ENCODE data around the gene CLEC16A.
"Not testable (repeated sequence)": the region's sequence is repeated elsewhere in the genome, so short reads cannot be mapped to it uniquely, and the experiment has no call there.

The CLEC16A gene

DNA sequence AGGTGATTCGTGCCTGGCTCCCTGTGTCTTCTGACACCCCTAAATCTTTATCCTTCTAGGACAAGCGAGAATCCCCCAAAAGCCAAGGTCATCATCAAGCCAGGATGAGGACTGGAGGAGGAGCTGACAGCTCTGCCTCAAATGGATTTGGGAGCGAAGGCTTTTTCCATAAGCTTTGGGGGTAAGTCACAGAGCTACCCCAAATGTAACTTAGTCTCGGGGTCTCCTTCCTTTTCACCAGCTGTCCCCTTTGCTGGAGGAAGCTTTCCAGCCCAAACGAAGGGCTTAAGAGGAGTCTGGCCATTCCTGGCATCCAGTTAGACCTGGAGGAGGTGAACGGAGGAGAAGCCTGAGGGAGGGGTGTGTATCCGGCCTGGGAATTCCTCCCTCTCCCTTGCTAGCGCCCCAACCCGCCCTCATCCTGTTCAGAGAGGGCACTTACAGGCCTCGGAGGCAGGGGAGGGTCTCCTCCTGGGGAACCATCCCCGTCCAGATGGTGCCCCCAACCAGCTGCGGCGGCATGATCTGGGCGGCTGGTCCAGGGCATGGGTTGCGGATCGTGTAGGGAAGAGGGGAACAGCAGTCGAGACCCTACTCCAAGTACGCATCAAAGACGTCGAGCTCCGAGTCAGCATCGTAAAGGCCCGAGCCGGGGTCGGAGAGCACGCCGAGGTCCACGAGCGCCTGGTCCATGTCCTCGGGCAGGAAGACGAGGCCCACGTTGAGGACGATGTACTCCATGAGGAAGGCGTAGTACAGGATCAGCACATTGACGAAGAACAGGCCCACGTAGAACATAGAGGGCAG is 3.0 kb upstream of the CLEC16A start:
- no peak for DNase-seq (ENCODE audit: low spot score)

DNA sequence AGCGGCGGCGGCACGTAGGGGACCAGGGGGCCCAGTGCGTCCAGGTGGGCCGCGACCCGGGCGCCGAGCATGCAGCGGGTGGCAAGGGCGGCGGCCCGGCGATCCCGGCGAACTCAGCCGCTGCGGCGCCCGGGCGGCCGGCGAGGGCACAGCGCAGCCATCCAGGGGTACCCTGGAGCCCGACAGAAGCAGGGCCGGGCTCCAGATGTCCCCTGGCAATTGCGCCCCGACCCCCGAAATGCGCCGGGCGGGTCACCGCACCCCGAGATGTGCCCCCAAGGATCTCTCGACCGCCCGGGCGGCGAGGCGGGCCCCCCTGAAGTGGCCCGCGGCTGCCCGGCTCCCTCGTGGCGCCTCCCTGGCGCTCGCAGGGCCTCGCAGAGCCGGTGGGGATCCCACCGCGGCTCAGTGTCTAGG is 2.4 kb upstream of the CLEC16A start:
- DNase-seq (ENCODE audit: low spot score): not testable (repeated sequence)

DNA sequence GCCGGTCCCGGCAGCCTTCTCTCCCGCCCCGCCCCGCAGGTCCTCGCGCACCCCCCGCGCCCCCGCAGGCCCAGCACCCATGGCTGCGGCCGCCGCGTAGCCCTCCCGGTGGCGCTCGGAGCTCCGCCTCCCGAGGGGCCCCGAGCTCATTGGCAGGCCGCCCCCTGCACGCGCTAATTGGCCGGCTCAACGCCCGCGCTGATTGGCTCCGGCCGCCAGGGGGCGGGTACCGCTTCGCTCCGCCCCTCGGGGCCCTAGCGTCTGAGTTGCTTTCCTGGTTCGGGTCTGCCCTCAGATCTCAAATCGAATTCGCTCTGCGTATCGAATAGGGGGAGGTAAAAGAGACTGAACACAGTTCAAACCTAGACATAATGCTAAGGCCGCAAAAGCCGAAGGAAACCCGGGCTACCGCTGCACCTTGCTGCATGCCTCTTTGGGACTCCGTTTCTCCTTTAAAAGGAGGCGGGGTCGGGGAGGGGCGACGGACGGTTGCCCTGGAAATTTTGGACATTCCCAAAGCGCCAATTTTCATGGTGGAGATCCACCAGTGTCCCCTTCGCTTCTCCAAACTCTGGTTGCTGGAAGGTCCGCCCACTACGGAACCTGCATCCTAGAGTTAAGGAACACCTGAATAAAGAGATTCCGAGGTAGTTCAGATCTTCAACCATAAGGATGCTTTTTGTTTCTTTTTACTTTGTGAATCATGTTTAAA is 1.9 kb upstream of the CLEC16A start, which contains the start of gene DEXI:
TSS of gene DEXI (minus strand) at position 117 of the 712 bp plus-strand sequence. CDS start 463 bp downstream, outside the sequence.
- peak; percentile 100 for DNase-seq (ENCODE audit: low spot score)

DNA sequence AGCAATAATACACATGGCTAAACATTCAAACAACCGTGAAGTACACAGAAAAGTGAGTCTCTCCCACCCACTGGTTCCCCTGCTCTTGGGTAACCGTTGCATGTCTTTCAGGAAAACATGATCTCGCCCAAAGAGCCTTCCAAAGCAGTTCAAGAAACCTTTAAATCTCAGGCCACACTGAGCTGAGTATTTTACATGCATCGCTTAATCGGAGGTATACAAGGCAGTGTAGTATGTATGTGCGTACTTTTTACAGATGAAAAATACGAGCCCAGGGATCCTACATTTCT is 1.4 kb upstream of the CLEC16A start:
- DNase-seq (ENCODE audit: low spot score): no peak

DNA sequence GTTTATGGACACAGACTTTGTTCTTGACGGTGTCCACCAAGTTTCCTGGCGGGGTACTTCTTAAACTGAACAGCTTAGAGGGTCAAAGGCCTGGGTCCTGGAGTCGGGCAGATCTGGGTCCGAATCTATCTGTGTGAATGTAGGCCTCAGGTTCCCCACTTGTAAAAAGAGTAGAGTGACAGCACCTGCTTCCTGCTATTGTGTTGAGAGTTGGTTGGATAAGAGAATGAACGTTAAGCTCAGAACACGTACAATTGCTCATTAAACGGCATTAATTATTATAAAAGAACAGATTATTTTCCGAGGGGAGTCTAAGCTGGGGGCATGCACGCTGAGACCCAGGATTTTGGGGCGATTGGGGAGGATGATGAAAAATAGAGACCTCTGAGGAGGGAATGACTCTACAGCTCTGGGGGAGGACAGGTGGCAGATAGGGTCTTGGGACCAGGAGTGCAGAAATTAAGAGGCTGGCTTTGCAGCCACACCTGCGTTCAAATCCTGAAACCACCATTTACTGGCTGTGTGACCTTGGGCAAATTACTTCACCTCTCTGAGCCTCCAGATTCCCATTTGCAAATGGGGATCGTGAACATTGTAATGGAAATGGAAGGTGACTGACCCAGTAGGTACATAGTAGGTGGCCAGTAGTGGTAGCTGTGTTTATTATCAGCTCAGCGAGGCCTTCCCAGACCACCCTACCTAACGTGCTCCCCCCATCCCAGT is 862 bp downstream of the CLEC16A start:
- DNase-seq (ENCODE audit: low spot score): no peak

DNA sequence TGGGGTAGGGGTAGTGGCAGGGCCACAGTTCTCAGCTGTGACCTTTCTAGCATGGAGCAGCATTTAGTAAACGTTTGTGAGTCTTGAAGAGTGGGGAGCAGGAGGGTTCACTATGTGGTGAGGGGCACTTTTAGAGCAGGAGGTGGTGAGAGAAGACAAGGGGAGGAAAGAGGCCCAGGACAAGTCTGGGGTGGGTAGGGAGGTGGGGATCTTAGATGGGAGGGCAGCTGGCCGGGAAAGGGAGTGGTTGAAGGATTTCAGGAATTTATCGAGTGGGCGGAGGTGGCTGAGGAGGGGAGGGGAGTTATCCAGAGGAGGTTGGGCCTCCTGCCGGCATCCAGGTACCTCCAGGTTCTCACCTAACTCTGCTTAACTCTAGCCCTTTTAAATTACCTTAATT is 1.9 kb downstream of the CLEC16A start:
- DNase-seq (ENCODE audit: low spot score): no peak

DNA sequence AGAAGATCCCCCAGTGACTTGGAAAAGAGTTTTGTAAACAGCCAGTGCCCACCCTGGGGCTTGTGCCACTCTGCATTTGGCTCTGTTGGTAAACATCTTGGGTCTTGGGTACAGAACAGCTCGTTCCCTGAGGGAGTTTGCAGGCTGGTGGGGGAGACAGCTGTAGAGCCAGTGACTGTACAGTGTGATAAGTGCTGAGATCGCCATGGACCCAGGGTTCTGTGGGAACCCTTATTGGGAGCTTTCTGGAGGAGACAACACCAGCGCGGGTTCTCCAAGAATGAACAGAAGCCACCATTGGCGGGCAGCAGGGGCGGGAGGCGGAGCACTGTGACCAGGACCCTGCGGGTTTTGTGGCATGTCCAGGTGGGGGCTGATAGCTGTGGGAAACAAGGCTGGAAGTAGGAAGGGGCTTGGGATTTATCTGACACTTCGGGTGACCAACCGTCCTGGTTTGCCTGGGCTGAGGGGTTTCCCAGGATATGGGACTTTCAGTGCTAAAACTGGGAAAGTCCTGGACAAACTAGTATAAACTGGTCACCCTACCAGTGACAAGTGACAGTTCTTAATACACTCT is 2.9 kb downstream of the CLEC16A start:
- DNase-seq (ENCODE audit: low spot score): no peak

DNA sequence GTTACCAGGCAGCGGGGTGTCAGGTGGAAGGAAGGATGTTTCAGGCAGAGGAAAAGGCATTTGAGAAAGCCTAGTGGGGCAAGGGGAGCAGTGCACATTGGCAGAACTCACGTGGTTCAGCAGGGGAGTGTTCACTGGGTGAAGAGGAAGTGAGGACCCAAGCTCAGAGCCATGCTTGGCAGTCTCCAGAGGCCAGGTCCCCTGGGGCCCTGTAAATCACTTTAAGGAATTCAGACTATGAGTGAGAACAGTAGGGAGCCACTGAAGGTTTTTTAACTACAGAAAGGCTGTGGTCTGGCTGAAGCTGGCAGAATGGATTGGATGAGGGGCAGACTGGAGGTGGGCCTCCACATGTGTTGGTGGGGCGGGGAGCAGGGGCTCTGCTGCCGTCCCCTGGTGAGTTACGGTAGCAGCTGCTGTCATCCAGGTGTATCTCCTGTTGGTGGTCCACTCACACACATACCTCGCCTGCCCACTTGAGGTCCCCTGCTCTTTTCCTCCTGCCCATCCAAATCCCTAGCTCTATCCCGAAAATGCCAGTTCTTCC is 5.1 kb downstream of the CLEC16A start:
- DNase-seq (ENCODE audit: low spot score): no peak

DNA sequence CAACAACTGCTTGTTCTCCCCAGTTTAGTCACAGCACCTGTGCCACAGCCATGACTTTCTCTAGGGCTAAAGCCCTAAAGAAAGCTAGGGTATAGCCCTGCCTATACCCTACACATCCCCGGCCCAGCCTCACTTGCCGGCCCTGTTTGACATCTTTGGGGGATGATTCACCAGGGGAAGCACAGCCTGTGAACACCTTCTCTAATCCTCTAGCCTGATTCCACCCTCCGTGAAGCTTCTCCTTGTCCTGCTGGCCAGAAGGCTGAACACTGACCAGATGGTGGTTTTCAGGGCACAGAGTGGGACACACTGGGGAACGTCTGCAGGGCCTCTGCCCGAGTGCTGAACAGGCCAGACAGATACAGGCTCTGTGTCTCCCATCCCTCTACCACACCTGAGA is 6.0 kb downstream of the CLEC16A start:
- no peak for DNase-seq (ENCODE audit: low spot score)

DNA sequence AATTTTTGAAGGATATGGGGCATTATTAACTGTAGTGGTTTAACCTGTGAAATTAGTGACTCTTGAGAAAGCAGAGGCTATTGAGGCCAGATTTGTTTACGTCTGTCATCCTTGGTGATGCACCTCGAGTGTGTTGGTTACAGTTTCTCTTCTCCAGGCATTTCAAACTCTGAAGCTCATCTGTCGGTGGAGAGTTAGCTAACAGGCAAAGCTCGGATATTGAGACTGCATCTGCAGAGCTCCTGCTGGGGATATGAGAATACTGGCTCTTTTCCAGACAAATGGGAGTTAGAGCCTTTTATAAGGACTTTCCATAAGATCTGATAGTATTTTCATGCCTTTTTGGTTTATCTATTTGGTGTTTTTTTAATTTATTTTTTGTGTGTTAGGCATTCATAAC is 6.7 kb downstream of the CLEC16A start:
- no peak for DNase-seq (ENCODE audit: low spot score)

DNA sequence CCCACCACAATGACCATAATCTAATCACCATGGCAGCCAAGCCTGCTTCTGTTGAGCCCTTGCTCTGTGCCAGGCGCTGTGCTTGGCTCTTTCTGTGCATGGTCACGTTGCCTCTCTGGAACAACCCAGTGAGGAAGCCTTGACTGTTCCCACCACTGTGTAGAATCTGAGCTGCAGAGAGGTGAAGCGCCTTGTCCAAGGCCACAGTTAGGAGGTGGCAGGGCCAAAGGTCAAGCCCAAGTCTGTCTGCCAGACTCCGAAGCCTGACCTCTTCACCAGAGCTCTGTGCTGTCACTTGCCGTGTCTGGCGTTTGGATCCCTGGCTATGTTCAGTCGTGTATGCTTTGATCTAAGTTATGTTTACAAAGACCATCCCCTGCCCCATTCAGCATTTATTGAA is 10.5 kb downstream of the CLEC16A start:
- no peak for DNase-seq (ENCODE audit: low spot score)

DNA sequence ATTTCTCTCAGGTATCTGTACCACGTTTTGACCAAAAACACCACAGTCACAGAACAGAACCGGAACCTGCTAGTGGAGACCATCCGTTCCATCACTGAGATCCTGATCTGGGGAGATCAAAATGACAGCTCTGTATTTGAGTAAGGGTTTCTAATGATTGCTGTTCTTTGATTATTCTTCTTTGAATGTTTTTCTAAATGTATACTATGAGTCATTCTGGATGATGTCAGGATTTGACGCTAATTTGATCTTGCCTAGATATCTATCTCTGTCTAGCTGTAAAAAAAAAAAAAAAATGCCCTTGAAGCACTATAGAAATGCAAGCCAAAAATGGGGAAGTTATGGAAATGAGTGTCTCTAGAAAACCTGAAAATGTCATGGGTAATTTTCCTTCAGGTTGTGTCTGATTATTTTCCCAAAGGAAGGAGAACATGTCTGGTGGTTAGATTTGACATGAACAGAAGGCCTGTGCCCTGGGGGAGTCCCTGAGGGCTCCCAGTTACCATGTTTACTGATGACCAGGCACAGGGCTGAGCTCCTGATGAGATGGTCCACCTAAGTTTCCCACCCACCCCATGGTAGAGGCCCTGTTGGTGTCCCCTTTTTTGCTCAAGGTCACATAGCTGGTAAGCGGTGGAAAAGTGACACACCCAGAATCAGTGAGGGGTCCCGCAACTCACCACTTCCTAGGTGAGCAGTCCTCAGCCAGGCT is 13.6 kb downstream of the CLEC16A start:
- DNase-seq (ENCODE audit: low spot score): no peak

DNA sequence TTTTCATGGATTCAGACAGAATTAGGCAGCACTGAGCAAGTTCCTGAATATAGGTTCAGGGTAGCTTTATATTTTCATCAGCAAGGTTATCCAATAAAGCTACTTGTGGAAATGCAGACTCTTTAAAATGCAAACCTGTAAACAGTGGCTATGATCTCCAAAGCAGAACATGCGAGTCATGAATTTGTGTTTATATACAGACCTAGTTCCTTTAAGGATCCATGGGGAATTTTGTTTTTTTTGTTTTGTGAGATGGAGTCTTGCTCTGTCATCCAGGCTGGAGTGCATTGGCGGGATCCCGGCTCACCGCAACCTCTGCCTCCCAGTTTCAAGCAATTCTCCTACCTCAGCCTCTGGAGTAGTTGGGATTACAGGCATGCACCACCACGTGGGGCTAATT is 14.8 kb downstream of the CLEC16A start:
- no peak for DNase-seq (ENCODE audit: low spot score)

DNA sequence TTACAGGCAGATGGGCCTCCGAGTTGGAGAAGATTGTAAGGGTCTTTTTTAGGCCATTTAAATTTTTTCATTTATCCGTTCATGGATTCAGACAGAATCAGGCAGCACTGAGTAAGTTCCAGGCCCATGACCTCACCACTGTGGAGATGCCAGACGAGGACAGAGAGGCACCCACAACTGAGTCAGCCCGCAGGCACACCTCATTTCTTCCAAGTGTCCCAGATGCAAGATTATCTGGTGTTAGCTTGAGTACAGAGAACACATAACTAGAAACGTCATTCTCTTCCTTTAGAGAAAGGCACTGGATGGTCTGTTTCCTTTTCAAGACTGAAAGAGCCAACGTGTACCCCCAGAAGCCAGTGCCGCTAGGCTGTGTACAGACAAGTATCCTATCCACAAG is 16.9 kb downstream of the CLEC16A start:
- peak; percentile 84 for DNase-seq (ENCODE audit: low spot score)

DNA sequence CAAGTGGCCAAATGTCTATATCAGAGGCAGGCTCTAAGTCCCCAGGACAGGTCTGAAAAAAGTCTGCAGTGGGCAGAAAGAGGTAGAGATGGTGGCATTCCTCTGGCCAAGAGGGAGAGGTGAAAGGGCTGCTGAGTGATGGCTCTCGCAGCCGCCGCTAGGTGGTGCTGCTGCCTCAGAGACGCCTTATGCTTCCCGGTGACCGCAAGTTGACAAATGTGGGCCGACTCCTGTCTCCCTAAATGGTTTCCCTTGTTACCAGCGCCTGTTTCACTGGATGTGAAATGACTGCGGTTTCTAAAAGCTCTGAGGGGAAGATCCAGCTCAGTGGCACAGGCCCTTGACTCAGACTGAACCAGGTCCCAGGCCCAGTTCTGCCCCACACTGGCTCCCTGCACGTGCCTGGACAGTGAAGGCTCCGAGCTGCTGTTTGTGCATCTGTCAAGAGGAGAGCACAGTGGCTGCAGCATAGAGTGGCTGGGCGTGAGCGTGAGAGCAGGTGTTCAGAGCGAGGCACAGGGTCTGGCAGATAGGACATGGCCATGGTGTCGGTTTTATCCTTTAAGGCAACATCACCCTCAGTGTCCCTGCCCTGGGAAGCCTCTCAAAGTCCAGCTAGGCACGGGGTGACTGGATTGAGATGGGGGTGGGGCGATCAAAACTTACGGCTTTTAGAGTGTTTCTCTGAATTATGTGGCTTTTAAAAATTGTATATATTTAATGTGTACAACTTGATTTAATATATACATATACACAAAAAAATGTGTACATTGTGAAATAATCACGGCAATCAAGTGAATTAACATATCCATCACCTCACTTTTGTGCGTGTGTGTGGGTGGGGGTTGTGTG is 19.9 kb downstream of the CLEC16A start:
- DNase-seq (ENCODE audit: low spot score): peak; percentile 84

DNA sequence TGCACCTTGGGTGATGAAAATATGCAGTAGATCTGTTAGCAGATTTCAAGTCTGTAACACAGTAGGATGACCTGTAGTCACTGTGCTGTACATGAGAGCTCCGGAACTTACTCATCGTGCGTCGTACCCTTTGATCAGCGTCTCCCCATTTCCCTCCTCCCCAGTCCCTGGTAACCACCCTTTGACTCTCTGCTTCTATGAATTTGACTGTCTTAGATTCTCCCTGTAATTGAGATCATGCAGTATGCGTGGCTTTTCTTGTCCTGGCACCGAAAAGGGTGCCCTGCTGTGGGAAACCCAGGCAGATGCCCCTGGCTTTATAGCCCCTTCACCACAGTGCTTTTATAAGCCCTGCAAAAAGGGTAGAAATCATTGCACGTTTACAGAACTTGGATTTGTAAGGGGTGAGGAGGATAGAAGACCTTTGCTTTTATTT is 20.5 kb downstream of the CLEC16A start:
- DNase-seq (ENCODE audit: low spot score): no peak

DNA sequence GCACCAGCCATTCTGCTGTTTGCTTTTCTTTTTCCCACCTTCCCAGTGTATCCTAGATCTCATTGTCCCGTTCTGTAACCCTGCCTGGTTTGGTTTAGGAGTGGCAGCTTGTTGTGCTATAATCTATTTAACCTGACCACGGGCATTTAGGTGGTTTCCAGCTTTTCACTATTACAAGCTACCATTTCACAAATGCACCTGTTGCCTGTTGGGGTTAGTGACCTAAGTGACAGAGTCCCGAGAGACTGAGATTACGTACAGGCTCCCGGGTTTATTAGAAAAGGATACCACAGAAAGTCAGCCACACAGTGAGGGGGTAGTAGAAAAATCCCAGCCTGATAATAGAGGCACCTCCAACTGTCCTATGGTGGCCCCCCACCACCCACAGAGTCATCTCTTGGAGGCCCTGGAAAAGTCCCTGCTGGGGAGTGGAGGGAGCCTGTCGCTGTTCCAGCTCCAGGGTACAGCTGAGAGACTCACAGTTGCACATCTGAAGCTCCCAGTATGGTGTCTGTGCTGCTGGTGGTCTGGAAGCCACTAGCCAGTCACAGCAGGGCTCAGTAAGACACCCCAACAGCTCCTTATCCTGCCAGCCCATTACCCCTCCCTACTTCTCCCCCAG is 21.2 kb downstream of the CLEC16A start:
- no peak for DNase-seq (ENCODE audit: low spot score)

DNA sequence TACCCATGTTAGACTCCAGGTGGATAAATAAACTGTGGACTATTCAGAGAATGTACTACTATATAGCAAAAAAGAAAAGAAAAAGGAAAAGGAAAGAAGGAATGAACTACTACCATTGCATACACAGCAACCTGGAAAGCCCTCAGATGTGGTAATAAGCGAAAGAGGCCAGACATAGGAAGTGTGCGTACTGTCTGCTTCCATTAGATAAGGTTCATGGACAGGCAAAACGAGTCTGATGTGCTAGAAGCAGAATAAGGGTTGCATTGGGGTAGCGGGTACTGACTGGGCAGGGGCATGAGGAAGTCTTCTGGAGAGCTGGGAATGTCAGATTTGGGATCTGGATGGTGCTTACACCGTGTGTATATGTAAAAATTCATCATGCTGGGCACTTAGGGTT is 21.8 kb downstream of the CLEC16A start:
- DNase-seq (ENCODE audit: low spot score): no peak

DNA sequence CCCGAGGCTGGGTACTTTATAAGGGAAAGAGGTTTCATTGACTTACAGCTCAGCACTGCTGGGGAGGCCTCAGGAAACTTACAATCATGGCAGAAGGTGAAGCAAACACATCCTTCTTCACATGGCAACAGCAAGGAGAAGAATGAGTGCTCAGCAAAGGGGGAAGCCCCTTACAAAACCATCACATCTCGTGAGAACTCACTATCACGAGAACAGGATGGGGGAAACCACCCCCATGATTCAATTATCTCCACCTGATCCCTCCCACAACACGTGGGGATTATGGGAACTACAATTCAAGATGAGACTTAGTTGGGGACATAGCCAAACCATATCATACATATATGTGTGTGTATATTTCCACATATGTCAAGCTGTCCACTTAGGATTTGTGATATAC is 22.2 kb downstream of the CLEC16A start:
- not testable (repeated sequence) for DNase-seq (ENCODE audit: low spot score)

DNA sequence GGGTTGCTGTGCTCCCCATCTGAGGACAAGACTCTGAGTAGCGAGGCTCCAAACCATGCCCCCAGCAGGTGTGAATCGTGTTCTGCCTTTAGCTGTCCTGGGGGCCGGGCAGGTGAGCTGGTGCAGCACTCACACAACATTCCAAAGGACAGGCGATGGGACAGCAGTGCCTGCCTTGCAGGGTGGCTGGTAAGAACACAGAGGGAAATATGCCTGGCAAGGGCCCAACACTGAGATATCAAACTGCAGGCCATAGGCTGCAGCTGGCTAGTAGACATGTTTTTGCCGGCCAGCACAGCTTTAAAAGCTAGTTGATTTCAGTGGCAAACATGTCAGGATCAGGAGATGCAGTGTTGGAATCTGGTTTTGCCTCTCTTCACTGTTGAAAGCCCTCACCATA is 23.6 kb downstream of the CLEC16A start:
- DNase-seq (ENCODE audit: low spot score): no peak
